Raji (cell line): ENCODE measurements around the gene GLRA2.

ENCODE experiments used
- POLR2A ChIP-seq: IDR thresholded peaks from 2 replicates; pipeline ENCODE4 v1.6.1; 2011; ENCODE audit warnings: low read depth, low read length, control low read depth; ENCODE audit not compliant: insufficient read depth

Gene GLRA2

DNA sequence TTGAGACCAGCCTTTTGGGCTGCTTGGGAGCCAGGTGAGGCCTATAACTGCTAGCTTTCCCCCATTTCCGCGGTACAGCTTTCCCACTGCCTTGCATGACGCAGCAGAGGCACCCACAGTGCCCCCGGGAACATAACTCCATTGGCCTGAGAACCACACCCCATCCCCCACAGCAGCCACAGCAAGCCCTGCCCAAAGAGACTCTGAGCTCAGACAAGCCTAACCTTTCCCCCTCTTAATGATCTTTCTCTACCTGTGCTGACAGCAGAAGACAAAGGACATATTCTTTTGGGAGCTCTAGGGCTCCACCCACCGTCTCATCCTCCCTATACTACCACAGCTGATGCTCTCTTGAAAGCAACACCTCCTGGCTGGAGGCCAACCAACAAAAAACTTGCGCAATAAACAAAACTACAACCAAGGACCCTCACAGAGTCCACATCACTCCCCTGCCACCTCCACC lies 228.7 kb downstream of the GLRA2 start:
- no peak for TF ChIP-seq POLR2A

DNA sequence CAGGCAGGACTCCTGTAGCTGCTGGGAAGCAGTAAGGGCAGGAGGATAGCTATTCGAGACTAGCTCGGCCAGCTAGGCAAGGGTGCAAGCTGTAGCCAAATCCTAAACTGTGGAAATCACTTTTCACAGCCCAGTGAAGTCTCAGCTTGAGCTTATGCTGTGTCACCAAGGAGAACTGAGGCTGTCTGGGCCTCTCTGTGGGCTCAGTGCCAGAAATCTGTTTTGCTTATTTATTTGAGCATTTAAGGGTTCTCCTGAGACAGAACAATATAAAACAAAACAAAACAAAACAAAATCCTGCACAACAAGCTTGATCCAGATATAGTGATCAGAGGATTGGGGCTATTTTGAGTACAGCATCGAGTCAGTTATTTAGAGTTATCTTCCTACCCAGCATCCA lies 246.1 kb downstream of the GLRA2 start:
- TF ChIP-seq POLR2A: no peak

DNA sequence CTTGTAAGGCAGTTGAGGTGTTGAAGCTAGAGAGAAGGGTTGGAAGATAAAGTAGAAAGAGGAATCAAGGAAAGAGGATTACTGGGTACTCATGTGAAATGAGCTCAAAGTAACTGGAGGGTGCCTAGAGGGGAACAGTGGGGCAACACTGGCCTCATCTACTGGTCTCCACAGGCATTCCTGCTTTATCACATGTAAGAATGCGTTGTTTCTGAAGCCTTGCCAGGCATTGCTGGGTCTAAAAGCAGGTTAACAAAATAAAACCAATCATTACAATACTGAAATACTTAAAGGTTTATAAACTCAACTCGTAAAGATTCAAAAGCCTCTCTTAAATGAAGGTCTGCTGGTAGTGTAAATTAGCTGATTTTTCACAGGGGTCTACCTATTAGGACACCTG lies 247.6 kb downstream of the GLRA2 start:
- TF ChIP-seq POLR2A: no peak

DNA sequence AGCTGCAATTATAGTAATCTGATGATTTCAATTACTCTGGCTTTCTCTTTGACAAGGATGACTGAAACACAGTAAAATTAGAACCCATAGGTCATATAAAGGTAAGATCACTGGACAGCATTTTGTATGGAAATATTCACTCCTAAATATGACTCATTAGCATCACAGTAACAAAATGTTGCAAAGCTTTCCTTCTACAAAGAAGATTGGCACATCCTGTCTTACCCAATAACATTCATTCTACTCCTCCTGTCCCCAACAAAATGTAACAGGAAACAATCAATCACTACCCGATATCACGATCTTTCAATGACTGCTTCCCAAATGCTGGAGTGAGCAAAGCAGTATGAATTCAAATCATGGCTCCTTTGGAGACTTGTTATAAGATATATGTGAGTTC lies 248.2 kb downstream of the GLRA2 start:
- TF ChIP-seq POLR2A: no peak

DNA sequence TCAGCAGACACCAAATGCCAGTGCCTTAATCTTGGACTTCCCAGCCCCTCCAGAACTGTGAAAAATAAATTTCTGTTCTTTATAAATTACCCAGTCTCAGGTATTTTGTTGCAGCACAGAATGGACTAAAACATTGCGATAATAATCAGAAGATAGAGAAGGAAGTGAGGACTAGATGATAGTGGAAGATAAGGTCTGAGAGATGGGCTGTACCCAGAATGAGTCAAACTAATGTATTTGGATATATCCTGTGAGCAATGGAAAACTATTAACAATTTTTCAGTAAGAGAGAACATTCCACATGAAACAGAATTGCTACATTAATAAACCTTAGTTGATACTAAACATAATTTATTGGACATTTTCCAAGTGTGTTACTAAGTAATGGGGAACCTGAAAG lies 250.2 kb downstream of the GLRA2 start:
- TF ChIP-seq POLR2A: no peak
